Pancreas (tissue), 10 donors: ENCODE data around the gene TM9SF1. TPM values are rescaled to one million over a fixed set of nuclear protein-coding genes. Genes with fewer than 3 reads are reported as not detected.

Experiments used
- ATAC-seq, 4 donors: fragments of 200-7000 bp; cut with Tn5 transposase; one replicate each; pipeline versions ENCODE4 v1.8.0 to v1.9.1; 2020; ENCODE audit warnings: mild to moderate bottlenecking in 4 of 4, moderate library complexity in 4 of 4
- DNase-seq, 6 donors: peaks; one replicate each; pipeline ENCODE4 v3.0.0-alpha.2; 2020
- FAIRE-seq: peaks from 2 replicates; lab custom pipeline; 2012; peaks lifted over from hg19 to GRCh38; lab: Jason Lieb, UNC
- H3K27ac ChIP-seq, 4 donors: fragments of 200-600 bp; sonication (generic); 1 replicate in 3 of 4; 2 replicates in 1 of 4; pipeline versions ENCODE4 v1.5.0 to v1.8.0; 2020
- H3K27me3 ChIP-seq, 4 donors: fragments of 200-600 bp; one replicate each; pipeline ENCODE4 v1.8.0; 2021
- H3K36me3 ChIP-seq, 3 donors: fragments of 200-600 bp; sonication (generic) in 1 of 3; one replicate each; pipeline versions ENCODE4 v1.5.0 to v1.8.0; 2020 to 2021
- H3K4me1 ChIP-seq, 3 donors: fragments of 200-600 bp; one replicate each; pipeline ENCODE4 v1.8.0; 2021
- H3K4me3 ChIP-seq, 4 donors: fragments of 200-600 bp; sonication (generic) in 2 of 4; one replicate each; pipeline versions ENCODE4 v1.5.0 to v1.8.0; 2020 to 2021
- H3K9me3 ChIP-seq, 4 donors: fragments of 200-600 bp; one replicate each; pipeline ENCODE4 v1.8.0; 2021
- WGBS, 2 donors: extraction: QIAGEN DNeasy Blood & Tissue Kit; methylation state at CpG; one replicate each; pipeline ENCODE4 v1.1.7; 2013; 5-methylcytosine and 5-hydroxymethylcytosine counted together
- intact Hi-C, 3 donors: fragments of 100-400 bp; cut with DNase I; formaldehyde crosslinking; loops; one replicate each; pipeline versions ENCODE4 v1.11.1 to v1.14.2; 2022
- polyA plus RNA-seq, 2 donors: library from polyadenylated mRNA; stranded (reverse); fragments of 200-250 nt; gene quantifications; one replicate each; pipeline ENCODE4 v1.2.3, GENCODE V29; 2013
- total RNA-seq, 6 donors: library from RNA; stranded (reverse); fragmentation: NEBNext Ultra II Directional in 4 of 6; extraction: Animal tissue kit (Norgen Biotek cat#: 25700) in 4 of 6; gene quantifications; one replicate each; pipeline versions ENCODE4 v1.2.1 to v1.2.4, GENCODE V29; 2021 to 2023
- TF ChIP-seq, protein P1 (sequence below), 4 donors: fragments of 200-600 bp; sonication (generic) in 3 of 4; IDR thresholded peaks; one replicate each; pipeline versions ENCODE4 v1.5.0 to v1.8.0; 2021; ENCODE audit warnings: antibody characterized with exemption in 4 of 4
- donor health status: healthy with polysubstance abuse.
- donor health status: DM: no; HTN: no; CAD: no; lungs with moderate emphysema.
- donor health status: DM: no; HTN: no; CAD: no.
- donor health status: control.
- donor health status: control.
- donor health status: Bipolar disorder and iron deficiency.
- donor health status: DM: yes; HTN: yes; CAD: no.
- donor health status: DM: no; HTN: no; CAD: no.
- donor health status: DM: no; HTN: no; CAD: no.
- donor health status: DM: yes; HTN: yes; CAD: no.

TM9SF1 gene, protein sequence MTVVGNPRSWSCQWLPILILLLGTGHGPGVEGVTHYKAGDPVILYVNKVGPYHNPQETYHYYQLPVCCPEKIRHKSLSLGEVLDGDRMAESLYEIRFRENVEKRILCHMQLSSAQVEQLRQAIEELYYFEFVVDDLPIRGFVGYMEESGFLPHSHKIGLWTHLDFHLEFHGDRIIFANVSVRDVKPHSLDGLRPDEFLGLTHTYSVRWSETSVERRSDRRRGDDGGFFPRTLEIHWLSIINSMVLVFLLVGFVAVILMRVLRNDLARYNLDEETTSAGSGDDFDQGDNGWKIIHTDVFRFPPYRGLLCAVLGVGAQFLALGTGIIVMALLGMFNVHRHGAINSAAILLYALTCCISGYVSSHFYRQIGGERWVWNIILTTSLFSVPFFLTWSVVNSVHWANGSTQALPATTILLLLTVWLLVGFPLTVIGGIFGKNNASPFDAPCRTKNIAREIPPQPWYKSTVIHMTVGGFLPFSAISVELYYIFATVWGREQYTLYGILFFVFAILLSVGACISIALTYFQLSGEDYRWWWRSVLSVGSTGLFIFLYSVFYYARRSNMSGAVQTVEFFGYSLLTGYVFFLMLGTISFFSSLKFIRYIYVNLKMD
- total RNA-seq (10 to 100 TPM; 29.2 to 46.8 (median 38.4) TPM), polyA plus RNA-seq (10 to 100 TPM; 20.5 to 34.4 TPM)

DNA sequence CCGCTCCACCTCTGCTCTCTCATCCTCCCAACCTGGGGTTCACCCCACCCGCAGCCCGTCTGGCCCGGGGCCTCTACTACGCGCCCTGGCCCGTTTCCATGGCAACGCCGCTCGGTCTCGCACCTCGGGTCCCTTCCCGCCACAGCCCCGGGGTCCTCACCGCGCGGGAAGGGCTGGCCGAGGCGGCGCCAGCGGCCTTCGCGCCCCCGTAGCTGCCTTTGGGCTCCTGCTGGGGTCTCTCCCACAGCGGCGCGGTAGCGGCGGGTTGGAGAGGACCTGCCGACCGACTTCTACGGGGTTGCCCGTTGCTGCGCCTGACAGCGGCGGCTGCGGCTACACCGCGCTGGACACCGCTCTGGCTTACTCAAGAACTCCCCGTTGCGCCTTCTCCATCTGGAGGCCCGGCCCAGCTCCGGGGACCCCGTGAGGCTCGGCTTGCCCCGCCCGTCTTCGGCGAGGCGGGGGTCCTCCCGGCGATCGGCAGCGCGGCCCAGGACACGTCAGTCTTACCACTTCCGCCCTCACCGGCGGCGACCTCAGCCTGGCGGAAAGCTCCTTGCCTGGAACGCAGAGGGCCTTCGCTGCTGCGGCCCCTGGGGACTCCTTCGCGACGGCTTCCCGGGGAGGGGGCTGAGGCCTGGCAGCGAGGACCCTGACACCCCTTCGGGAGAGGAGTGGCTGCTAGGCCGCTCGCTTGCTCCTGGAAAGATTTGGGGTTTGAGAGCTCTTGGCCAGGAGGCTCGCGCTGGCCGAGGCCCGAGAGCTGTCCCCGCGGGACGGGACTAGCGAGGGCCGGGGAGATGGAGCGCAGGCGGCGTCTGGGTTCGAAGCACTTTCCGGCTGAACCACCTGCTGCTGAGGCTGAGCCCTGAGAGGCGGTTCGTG lies at the start of gene TM9SF1:
Gene TM9SF1 (minus strand): TSS at position 256 of the 885 bp plus-strand sequence. CDS start 422 bp downstream, outside the sequence.
- H3K4me3 ChIP-seq, result peak within 1 kb of the TSS; percentile 59 to 99 (median 96)
- FAIRE-seq, result no peak
- TF ChIP-seq, protein P1, sequence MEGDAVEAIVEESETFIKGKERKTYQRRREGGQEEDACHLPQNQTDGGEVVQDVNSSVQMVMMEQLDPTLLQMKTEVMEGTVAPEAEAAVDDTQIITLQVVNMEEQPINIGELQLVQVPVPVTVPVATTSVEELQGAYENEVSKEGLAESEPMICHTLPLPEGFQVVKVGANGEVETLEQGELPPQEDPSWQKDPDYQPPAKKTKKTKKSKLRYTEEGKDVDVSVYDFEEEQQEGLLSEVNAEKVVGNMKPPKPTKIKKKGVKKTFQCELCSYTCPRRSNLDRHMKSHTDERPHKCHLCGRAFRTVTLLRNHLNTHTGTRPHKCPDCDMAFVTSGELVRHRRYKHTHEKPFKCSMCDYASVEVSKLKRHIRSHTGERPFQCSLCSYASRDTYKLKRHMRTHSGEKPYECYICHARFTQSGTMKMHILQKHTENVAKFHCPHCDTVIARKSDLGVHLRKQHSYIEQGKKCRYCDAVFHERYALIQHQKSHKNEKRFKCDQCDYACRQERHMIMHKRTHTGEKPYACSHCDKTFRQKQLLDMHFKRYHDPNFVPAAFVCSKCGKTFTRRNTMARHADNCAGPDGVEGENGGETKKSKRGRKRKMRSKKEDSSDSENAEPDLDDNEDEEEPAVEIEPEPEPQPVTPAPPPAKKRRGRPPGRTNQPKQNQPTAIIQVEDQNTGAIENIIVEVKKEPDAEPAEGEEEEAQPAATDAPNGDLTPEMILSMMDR (IDR thresholded peaks at IDR 0.05), result no peak
- H3K27ac ChIP-seq, result peak within 1 kb of the TSS; percentile 94 to 100 (median 99)
- ATAC-seq, result peak; percentile 94 to 97 (median 95)
- H3K36me3 ChIP-seq, result peaks cover 0 to 6% (median 0%) of the 10 kb centered on the region in 3 donors
- 0% methylated on average over 86 to 89 of the region's 89 CpGs for WGBS, 2 donors
- no peaks in the 10 kb centered on the region for H3K9me3 ChIP-seq
- intact Hi-C loops, result no loop called here
- DNase-seq, result peak; percentile 88 to 97 (median 90)
- peaks cover 0 to 26% (median 4%) of the 10 kb centered on the region in 3 donors for H3K4me1 ChIP-seq
- no peaks in the 10 kb centered on the region for H3K27me3 ChIP-seq

DNA sequence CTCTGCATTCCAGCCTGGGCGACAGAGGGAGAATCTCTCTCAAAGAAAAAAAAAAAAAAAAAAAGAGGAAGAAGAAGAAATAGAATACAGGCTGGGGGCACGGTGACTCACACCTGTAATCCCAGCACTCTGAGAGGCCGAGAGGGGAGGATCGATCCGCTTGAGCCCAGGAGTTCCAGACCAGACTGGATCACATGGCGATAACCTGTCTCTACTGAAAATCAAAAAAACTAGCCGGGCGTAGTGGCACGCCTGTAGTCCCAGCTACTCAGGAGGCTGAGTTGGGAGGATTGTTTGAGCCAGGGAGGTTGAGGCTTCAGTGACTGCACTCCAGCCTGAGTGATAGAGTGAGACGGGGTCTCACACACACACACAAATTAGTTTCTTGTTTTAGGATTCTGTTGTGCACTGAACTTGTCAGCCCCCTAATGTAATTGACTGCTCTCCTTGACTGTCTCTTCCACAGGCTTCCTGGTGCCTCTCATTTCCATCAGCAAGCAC lies 48.1 kb upstream of the TM9SF1 start:
- TF ChIP-seq, protein P1 (IDR thresholded peaks at IDR 0.05), result no peak
- DNase-seq (peak in 1 of 6 donors; percentile 39), FAIRE-seq (no peak), ATAC-seq (peak in 3 of 4 donors; percentile 1 to 10 (median 4))
- Histone ChIP-seq H3K4me1 (peaks cover 14 to 27% (median 23%) of the 10 kb centered on the region in 3 donors), H3K27me3 (no peaks in the 10 kb centered on the region), H3K9me3 (no peaks in the 10 kb centered on the region), H3K4me3 (peak overlapping the region; percentile 42 to 79 (median 60)), H3K36me3 (peaks cover 0 to 17% (median 16%) of the 10 kb centered on the region in 3 donors), H3K27ac (peak overlapping the region; percentile 98 to 100 (median 100))
- intact Hi-C loops, result no loop called here
- 41 to 42% methylated on average over 10 of the region's 10 CpGs for WGBS, 2 donors

DNA sequence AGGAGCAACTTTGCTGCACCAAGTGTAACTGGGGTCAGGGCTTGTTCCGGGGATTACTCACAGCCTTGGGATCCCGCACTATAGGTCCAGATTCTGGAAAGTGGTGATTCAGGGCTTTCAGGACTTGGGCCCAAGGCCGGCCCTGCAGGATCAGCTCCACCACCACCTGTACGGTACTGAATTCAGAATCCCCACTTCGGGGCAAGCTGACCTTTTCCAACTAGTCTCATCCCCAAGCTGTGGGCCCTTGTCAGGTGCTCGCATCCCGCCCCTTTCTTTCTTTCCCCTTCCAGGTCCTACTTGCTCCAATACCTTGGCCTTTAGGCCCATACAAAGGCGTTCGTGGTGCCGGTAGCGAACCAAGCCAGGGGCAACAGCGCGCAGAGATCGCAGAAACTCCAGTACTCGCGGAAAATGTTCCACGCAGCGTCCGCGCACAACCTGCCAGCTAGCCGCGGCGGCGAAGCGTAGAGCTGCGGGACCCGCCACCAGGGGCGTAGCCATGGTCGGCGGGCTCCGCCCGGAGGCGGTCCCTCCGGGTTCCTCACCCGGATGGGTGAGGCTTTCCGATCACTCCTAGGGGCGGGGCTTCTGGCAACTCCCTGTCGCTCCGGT lies 46.7 kb upstream of the TM9SF1 start:
- DNase-seq (peak; percentile 93 to 97 (median 94)), FAIRE-seq (no peak), ATAC-seq (peak; percentile 91 to 95 (median 92))
- TF ChIP-seq, protein P1 (IDR thresholded peaks at IDR 0.05), result peak; percentile 47 to 64 (median 63)
- H3K4me3 ChIP-seq, result peak overlapping the region; percentile 42 to 79 (median 60)
- peaks cover 3 to 30% (median 16%) of the 10 kb centered on the region in 3 donors for H3K36me3 ChIP-seq
- H3K27ac ChIP-seq, result peak overlapping the region; percentile 98 to 100 (median 100)
- intact Hi-C loops, result no loop called here
- no peaks in the 10 kb centered on the region for H3K27me3 ChIP-seq
- peaks cover 14 to 27% (median 23%) of the 10 kb centered on the region in 3 donors for H3K4me1 ChIP-seq
- H3K9me3 ChIP-seq, result no peaks in the 10 kb centered on the region
- WGBS, 2 donors, result 1% methylated on average over 36 to 39 of the region's 39 CpGs
